Measurements from ENCODE around the gene PDK4. TPM values are rescaled to one million over a fixed set of nuclear protein-coding genes. Genes with fewer than 3 reads are reported as not detected.

The PDK4 gene
- total RNA-seq, 1 donor from 2014 or later = 5.8 TPM

Other genes with a start within 250 kb of the PDK4 start
- 0.05 TPM in 1 of 2 replicates, not detected in the other for gene PON3, start 200.1 kb downstream of the PDK4 start, total RNA-seq
- gene PON2, start 161.5 kb downstream of the PDK4 start, total RNA-seq = 172 and 250 TPM in 2 replicates
- gene ASB4, start 110.6 kb downstream of the PDK4 start, total RNA-seq = not detected in 2 replicates
- 0.20 and 0.52 TPM in 2 replicates for gene DYNC1I1, start 176.0 kb upstream of the PDK4 start, total RNA-seq

Data from renal cortical epithelial cell (primary cell).